AG09309 (cell line): ENCODE data around the gene GPR18.

Source experiments
- DNase-seq: peaks from one replicate; pipeline ENCODE4 v3.0.0-alpha.2; 2010; ENCODE audit warnings: low read depth
- H3K4me3 ChIP-seq: 2 replicates; pipeline ENCODE4 v1.5.1; 2011; ENCODE audit warnings: mild to moderate bottlenecking, low read depth, low read length, moderate library complexity; ENCODE audit not compliant: control insufficient read depth
- TF ChIP-seq, protein P1 (sequence below): IDR thresholded peaks from 2 replicates; pipeline ENCODE4 v1.5.1; 2011; ENCODE audit warnings: mild to moderate bottlenecking, low read depth, low read length, inconsistent platforms; ENCODE audit not compliant: insufficient read depth, control insufficient read depth; ENCODE audit errors: missing control alignments

The GPR18 gene

DNA sequence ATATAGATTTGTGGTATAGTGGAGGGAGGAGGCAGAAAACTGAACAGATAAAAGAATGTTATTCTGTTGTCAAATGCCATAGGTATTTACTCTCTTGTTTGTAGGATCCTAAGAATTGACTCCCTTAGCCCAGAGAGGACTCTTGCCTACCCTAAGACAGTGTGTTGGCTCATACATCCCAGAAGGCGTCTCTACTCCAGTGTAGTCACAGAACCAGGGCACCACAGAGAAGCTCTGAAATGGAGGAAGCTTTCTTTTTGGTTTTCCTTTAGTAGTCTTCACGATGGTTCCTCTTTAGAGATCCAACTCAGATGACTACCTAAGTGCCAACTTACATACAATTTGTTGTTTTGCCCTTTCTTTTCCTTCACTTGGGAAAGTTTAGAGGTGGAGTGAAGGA, 35.0 kb upstream of the GPR18 start:
- no peak overlapping the region for H3K4me3 ChIP-seq
- DNase-seq = no peak
- TF ChIP-seq, protein P1, sequence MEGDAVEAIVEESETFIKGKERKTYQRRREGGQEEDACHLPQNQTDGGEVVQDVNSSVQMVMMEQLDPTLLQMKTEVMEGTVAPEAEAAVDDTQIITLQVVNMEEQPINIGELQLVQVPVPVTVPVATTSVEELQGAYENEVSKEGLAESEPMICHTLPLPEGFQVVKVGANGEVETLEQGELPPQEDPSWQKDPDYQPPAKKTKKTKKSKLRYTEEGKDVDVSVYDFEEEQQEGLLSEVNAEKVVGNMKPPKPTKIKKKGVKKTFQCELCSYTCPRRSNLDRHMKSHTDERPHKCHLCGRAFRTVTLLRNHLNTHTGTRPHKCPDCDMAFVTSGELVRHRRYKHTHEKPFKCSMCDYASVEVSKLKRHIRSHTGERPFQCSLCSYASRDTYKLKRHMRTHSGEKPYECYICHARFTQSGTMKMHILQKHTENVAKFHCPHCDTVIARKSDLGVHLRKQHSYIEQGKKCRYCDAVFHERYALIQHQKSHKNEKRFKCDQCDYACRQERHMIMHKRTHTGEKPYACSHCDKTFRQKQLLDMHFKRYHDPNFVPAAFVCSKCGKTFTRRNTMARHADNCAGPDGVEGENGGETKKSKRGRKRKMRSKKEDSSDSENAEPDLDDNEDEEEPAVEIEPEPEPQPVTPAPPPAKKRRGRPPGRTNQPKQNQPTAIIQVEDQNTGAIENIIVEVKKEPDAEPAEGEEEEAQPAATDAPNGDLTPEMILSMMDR = no peak

DNA sequence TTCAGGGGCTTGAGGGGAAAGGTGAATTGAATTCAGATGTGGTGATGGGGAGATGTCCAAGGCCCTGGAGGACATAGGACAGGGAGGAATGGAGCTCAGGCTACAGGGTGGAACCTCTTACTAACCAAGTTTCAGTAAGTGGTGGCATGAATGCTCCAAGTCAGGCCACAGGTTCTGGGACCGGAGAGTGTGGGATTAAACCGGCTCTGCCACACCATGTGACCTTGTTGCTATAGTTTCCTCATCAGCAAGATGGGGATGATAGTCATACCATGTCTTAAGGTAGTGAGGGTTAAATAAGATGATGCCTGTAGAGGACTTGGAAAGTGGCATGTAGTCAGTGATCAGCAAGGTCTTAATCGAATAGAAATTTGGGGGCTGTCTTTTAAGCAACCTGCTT, 32.7 kb upstream of the GPR18 start:
- DNase-seq = no peak
- H3K4me3 ChIP-seq = no peak overlapping the region
- TF ChIP-seq, protein P1 = no peak

DNA sequence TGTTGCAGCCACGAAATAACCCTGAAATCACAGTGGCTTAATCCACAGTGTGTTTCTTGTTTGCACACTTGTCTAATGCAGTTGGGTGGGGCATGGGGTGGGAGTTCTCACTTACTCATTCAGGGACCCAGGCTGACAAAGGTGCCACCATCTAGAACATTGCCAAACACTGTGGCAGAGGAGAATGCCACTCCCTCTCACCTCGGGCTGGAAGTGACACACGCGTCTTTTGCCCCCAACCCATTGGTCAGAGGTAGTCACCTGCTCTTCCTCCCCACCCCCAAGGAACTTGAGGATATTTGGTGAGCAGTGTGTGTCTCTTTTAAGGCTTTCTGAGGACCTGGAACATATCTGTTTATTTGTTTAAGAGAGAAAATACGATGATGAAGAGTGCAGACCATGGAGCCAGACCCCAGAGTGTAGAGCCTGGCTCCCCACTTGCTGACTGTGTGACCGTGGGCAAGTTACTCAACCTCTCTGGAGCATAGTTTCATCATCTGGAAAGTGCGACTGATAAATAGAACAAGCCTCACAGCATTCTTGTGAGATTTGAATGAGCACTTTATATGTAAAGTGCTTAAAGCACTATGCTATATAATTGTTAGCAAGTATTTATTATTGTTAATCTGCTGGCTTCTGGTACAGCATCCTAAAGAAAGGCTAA, 31.6 kb upstream of the GPR18 start:
- no peak overlapping the region for H3K4me3 ChIP-seq
- no peak for DNase-seq
- TF ChIP-seq, protein P1 = no peak

DNA sequence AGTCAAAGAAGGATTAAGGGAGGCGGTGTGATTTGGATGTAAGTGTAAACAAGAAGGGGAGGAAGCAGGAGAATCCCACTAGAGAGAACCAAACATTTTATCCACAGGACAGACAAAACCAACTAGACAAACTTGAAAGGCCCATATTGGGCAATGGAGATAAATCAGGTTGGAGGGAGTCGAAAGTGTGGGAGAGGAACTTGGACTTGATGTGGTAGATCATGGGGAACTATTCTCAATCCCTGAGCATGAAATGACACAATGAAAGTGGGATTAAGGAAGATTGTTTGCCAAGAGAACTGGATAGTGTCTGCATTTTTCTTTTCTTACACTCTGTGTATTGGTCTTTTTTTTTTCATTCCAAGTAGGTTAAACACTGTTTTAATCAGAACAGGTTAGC, 31.1 kb upstream of the GPR18 start:
- DNase-seq = no peak
- TF ChIP-seq, protein P1 = no peak
- H3K4me3 ChIP-seq = no peak overlapping the region

- TF ChIP-seq, protein P1 = no peak
- no peak overlapping the region for H3K4me3 ChIP-seq
- no peak for DNase-seq
These were observed 29.9 kb upstream of the GPR18 start for GRCh38 chr13:99288089-99288488.

- DNase-seq = no peak
- no peak overlapping the region for H3K4me3 ChIP-seq
- TF ChIP-seq, protein P1 = no peak
These were observed 29.4 kb upstream of the GPR18 start for GRCh38 chr13:99287551-99287950.
